ENCODE measurements around the gene NUSAP1. TPM values are rescaled to one million over a fixed set of nuclear protein-coding genes. Genes with fewer than 3 reads are reported as not detected.
A peak's percentile ranks its signal among the peaks of the same experiment; 100 is the strongest.
"Not testable (repeated sequence)": the region's sequence is repeated elsewhere in the genome, so short reads cannot be mapped to it uniquely, and the experiment has no call there.

The NUSAP1 gene, protein sequence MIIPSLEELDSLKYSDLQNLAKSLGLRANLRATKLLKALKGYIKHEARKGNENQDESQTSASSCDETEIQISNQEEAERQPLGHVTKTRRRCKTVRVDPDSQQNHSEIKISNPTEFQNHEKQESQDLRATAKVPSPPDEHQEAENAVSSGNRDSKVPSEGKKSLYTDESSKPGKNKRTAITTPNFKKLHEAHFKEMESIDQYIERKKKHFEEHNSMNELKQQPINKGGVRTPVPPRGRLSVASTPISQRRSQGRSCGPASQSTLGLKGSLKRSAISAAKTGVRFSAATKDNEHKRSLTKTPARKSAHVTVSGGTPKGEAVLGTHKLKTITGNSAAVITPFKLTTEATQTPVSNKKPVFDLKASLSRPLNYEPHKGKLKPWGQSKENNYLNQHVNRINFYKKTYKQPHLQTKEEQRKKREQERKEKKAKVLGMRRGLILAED
- 83.0 and 87.5 TPM in 2 replicates for total RNA-seq (2014; rRNA removed; shearing (Covaris generic))
- polyA plus RNA-seq (2015; cell fraction: cytosol; rRNA removed), result 54.3 and 62.8 TPM in 2 replicates
- 151 and 191 TPM in 2 replicates for polyA plus RNA-seq (2015; cell fraction: nucleus; rRNA removed)

DNA sequence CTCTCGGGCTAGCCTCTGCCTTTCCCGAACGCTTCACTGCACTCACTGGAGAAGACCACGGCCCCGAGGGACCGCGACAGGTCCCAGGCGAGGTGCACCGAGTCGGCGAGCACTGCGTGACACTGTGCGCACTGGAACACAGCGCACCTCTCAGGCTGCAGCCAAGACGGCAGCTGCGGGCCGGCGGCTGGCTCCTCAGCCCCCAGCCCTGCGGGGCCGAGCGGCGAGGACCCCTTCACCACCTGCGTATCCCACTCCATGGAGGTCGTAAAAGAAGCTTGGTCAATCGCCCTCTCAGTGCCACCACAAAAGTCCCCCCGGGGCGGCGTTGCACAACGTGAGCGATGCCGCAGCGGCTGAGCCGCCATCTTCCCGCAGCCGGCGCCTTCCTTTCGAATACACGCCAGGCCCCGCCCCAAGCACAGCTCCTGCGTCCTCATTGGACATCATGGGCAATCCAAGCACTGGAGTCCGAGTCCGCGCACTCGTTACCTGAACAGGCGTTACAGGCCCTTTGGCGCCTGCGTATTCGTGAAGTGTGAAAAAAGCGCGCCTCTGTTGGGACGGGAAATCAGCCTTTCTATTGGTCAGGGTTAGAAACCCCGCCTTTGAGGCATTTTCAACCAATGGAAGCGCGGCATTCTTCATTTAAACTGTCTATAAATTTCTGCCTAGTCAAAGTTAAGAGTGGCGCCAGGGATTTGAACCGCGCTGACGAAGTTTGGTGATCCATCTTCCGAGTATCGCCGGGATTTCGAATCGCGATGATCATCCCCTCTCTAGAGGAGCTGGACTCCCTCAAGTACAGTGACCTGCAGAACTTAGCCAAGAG lies at the start of gene NUSAP1, which contains the start of gene OIP5:
Gene NUSAP1 (plus strand): TSS at position 688 of the 832 bp plus-strand sequence. CDS start 77 bp downstream, at position 765.
Gene OIP5 (minus strand): TSS at position 398 of the 832 bp plus-strand sequence. CDS start 30 bp downstream, at position 368.
- DNase-seq (ENCODE audit: low read depth, low spot score), result peak; percentile 100
- in situ Hi-C loops (cut with HindIII; ENCODE audit: low pct_unique_long_range_greater_than_20kb, low sequenced_read_pairs), result no loop called here

DNA sequence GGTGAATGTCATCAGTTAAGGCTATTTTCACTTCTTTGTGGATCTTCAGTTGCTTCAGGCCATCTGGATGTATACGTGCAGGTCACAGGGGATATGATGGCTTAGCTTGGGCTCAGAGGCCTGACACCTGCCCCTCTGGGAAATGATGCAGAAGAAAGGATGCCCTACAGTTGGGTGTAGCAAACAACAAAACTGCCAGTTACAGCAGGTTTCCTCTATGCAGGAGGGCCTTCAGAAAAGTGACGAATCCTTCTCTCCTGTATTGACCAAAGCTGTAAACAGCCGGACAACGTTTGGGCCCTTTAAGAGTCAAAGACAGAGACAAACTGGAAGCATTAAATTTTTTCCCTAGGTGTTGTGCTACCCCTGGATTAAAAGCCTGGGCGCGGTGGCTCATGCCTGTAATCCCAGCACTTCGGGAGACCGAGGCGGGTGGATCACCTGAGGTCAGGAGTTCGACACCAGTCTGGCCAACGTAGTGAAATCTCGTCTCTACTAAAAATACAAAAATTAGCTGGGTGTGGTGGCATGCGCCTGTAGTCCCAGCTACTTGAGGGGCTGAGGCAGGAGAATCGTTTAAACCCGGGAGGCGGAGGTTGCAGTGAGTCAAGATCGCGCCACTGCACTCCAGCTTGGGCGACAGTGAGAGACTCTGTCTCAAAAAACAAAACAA lies 49.6 kb upstream of the NUSAP1 start:
- DNase-seq (ENCODE audit: low read depth, low spot score); in situ Hi-C loops (cut with HindIII; ENCODE audit: low pct_unique_long_range_greater_than_20kb, low sequenced_read_pairs): not testable (repeated sequence)

DNA sequence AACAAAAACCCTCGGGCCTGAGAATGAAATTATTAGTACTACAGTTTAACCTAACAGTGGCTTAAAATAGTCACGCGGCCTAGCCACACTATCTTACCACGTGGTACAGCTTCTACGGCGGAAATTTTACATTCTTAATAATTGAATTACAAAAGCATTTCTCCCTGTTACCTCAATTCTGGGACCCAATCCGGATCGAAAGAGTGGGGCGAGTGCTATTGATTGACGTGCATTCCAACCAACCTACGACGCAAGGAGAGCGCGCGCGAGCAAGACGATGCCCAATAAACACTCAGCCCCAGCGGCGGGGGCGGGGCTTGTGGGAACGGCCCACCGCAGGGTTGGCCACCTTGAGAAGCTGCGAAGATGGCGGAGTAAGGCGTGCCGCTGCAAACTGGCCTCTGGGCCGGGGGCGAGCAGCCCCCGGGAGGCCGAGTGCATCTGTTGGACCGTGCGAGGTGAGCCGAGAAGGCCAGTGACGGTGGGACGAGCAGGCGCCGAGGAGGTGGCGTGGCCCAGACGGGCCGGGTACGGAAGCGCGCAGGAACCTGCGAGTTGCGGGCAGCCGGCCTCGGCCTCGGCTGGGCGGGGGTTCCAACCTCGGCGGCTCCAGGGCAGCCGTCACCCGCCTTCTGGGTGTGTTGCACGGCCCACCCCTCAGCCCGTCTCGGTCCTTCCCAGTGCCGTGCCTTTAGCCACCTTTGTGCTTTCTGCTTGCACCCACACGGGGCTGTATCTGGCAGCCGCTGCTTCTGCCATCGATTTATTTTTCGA lies 48.8 kb upstream of the NUSAP1 start:
- peak; percentile 99 for DNase-seq (ENCODE audit: low read depth, low spot score)
- in situ Hi-C loops (cut with HindIII; ENCODE audit: low pct_unique_long_range_greater_than_20kb, low sequenced_read_pairs), result no loop called here

DNA sequence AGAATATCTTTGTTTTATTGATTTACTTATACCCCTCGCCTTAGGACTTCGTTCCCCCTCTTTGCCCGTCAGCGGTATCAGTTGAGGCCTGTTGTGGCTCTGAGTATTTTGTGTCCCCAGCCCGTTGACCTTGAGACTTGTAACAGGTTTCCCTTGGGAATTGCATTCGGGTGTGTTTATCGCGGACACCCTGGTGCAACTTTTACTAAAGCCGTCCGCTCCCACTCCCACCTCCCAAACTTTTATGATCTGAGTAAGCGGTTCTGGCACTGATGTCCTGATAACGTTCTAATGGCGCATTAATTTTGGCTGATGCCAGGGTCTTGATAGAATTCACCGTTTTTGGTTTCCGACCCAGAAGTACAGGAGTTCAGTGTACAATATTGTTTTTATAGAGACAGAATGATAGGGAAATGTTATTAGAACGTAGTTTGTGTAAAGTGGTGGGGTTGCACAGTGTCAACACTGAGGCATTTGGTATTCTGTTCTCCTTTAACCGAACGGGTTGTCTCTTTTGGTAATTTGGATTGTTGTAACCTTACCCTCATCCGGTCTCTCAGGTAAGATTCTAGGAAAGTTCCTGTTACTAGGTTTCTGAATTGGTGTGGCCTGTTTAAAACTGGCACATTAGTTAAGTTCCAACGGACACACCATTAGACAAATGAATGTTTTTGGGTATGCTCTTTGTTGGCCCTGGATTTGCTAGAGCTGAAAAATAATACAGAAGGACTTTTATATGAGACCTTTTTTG lies 48.1 kb upstream of the NUSAP1 start:
- DNase-seq (ENCODE audit: low read depth, low spot score), result peak; percentile 30
- in situ Hi-C loops (cut with HindIII; ENCODE audit: low pct_unique_long_range_greater_than_20kb, low sequenced_read_pairs), result no loop called here

DNA sequence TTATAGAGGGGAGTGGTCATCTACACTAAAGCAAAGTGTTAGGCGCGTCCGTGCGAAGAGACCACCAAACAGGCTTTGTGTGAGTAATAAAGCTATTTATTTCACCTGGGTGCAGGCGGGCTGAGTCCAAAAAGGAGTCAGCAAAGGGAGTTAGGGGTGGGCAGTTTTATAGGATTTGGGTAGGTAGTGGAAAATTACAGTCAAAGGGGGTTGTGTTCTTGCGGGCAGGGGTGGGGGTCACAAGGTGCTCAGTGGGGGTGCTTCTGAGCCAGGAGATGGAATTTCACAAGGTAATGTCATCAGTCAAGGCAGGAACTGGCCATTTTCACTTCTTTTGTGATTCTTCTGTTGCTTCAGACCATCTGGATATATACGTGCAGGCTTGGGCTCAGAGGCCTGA lies 47.4 kb upstream of the NUSAP1 start:
- in situ Hi-C loops (cut with HindIII; ENCODE audit: low pct_unique_long_range_greater_than_20kb, low sequenced_read_pairs), result no loop called here
- no peak for DNase-seq (ENCODE audit: low read depth, low spot score)

DNA sequence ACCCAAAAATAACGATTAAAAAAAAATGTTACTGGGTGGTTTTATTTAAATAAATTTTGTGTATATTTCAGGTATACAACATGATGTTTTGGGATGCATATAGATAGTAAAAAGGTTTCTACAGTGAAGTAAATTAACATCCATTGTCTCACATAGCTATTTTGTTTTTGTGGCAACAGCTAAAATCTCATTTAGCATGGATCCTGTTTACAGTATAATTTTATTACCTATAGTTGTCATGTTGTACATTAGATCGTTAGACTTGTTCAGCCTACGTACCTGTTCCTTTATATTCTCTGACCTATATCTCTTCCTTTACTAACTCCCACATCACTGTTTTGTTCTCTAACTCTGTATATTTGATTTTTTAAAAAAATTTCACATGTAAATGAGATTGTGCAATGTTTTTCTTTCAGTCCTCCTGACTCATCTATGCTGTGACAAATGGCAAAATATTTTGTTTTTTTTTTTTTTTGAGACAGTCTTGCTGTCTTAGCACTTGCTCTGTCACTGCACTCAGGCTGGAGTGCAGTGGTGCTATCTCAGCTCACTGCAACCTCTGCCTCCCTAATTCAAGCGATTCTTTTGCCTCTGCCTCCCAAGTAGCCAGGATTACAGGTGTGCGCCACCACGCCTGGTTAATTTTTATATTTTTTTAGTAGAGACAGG lies 45.9 kb upstream of the NUSAP1 start:
- in situ Hi-C loops (cut with HindIII; ENCODE audit: low pct_unique_long_range_greater_than_20kb, low sequenced_read_pairs), result no loop called here

DNA sequence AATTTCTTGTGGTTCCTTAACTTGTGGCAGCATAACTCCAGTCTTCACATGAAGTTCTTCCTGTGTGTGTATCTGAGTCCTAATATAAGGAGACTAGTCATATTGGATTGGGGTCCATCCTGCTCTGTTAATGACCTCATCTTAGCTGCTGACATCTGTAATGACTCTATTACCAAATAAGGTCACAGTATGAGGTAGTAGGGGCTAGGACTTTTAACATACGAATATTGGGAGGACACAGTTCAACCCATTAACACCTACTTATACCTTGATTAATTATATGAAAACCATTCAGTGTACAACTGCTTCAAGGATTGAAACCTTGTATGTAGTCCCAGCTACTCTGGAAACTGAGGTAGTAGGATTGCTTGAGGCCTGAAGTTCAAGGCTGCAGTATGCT lies 44.2 kb upstream of the NUSAP1 start:
- in situ Hi-C loops (cut with HindIII; ENCODE audit: low pct_unique_long_range_greater_than_20kb, low sequenced_read_pairs), result no loop called here

More for the DNA sequence above, 45.9 kb upstream of the NUSAP1 start:
- DNase-seq (ENCODE audit: low read depth, low spot score), result no peak

DNA sequence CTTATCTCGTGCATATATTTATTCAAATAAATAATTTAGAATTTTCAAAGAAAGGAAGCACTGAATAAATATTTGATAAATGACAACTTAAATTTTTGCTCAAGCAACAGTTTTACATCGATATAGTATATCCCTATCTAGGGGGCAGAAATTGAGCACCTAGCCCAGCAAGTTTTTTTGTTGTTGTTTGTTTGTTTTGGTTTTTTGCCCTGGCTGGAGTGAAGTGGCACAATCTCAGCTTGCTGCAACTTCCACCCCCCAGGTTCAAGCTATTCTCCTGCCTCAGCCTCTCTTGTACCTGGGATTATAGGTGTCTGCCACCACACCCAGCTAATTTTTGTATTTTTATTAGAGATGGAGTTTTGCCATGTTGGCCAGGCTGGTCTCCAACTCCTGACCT lies 42.7 kb upstream of the NUSAP1 start:
- in situ Hi-C loops (cut with HindIII; ENCODE audit: low pct_unique_long_range_greater_than_20kb, low sequenced_read_pairs), result no loop called here
- DNase-seq (ENCODE audit: low read depth, low spot score), result no peak

More for the DNA sequence above, 44.2 kb upstream of the NUSAP1 start:
- no peak for DNase-seq (ENCODE audit: low read depth, low spot score)

DNA sequence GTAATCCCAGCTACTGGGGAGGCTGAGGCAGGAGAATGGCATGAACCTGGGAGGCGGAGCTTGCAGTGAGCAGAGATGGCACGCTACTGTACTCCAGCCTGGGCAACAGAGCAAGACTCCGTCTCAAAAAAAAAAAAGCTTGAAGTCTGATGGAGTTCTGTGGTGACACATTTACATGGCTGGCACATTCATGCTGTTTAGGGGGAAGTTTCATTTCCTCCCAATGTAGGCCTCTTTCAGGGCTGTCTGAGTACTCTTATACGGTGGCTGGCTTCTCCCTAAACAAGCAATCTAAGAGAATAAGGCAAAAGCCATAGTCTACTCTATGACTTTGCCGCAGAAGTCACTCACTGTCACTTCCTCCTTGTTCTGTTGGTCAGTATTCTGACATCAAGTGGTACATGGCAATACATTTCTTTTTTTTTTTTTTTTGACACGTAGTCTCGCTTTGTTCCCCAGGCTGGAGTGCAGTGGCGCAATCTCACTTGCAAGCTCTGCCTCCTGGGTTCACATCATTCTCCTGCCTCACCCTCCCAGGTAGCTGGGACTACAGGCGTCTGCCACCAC lies 41.5 kb upstream of the NUSAP1 start:
- in situ Hi-C loops (cut with HindIII; ENCODE audit: low pct_unique_long_range_greater_than_20kb, low sequenced_read_pairs), result no loop called here
- no peak for DNase-seq (ENCODE audit: low read depth, low spot score)

DNA sequence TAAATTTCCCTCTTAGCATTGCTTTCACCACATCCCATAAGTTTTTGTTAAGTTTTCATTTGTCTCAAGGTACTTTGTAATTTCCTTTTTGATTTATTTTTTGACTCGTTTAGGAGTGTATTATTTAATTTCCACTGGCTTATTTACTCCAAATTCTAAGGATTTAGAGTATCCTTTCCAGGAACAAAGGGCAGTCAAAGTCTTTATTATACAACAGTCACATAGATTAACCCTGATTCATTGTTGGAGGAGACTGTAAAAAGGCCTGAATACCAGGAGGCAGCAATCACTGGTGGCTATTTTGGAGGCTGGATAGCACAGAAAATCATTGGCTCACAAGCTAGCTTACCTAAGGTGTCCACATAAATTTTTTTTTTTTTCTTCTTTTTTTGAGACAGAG lies 40.2 kb upstream of the NUSAP1 start:
- in situ Hi-C loops (cut with HindIII; ENCODE audit: low pct_unique_long_range_greater_than_20kb, low sequenced_read_pairs), result no loop called here
- no peak for DNase-seq (ENCODE audit: low read depth, low spot score)

DNA sequence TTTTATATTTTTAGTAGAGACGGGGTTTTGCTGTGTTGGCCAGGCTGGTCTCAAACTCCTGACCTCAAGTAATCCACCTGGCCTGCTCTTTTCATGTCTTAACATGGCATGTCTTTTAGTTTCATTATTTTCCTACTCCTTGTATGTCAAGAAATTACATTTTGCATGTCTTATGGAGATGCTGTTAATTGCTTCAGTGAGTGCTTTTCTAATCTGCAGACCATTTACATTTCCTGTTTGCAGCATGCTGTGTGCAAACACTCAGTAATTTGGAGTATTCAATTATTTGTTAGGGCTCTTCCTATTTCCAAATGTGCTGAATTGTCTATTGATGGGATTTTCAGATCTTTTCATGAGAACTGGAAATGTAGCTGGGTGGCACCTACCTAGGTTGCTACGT lies 31.5 kb upstream of the NUSAP1 start:
- in situ Hi-C loops (cut with HindIII; ENCODE audit: low pct_unique_long_range_greater_than_20kb, low sequenced_read_pairs); DNase-seq (ENCODE audit: low read depth, low spot score): not testable (repeated sequence)

DNA sequence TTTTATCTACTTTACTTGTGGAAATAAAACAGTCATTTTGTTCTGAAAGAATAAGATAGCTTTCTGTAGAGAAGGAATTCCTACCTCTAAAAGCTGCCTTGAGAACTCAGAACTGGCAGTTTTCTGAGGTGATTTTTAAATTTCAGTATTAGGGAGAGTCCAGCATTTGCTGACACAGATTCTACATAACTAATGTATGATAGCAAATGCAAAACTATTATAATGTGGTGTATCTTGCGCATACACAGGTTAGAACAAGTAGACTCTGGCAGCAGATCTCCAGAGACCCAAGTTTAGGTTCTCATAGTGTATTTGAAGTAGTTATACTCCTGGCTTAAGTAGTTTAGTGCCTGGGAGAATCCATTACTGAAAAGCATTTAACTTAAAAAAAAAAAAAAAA lies 31.1 kb upstream of the NUSAP1 start:
- in situ Hi-C loops (cut with HindIII; ENCODE audit: low pct_unique_long_range_greater_than_20kb, low sequenced_read_pairs), result no loop called here
- DNase-seq (ENCODE audit: low read depth, low spot score), result no peak

DNA sequence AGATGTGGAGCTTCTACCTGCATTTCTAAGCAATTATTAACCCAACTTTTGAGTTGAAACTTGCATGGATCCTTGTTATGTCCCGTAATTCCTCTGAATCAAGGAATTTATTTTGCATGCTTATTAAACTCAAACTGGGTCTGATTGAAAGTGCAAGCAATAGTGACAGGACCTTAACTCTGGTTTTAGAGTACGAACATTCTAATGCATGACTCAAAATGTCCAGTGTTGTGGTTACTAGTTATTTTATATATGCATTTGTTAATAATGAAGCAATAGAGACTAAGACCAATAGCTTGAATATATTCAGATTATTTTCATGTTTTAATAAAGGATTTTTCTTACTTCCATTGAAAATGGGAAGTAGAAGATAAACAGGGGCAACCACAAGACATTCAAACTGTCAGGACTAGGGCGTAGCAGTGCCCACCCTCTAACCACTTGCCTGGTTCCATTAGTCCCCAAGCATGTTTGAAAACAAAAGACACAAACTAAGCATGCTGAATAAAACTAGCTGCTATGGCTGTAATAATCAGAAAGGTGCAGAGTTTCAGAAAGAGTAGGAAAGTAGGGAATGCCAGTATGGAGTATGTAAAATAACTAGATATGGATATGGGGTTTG lies 28.4 kb upstream of the NUSAP1 start:
- in situ Hi-C loops (cut with HindIII; ENCODE audit: low pct_unique_long_range_greater_than_20kb, low sequenced_read_pairs), result no loop called here
- DNase-seq (ENCODE audit: low read depth, low spot score), result no peak

DNA sequence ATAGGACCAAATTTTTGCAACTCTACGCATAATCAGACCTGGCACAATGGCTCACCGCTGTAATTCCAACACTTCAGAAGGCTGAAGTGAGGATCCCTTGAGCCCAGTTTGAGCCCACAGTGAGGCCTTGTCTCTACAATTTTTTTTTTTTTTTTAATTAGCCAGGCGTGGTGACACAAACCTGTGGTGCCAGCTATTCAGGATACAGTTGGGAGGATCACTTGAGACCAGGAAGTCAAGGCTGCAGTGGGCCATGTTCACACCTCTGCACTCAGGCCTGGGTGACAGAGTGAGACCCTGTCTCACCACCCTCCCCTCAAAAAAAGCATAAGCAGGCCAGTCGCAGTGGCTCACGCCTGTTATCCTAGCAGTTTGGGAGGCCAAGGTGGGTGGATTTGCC lies 25.0 kb upstream of the NUSAP1 start:
- in situ Hi-C loops (cut with HindIII; ENCODE audit: low pct_unique_long_range_greater_than_20kb, low sequenced_read_pairs), result no loop called here
- DNase-seq (ENCODE audit: low read depth, low spot score), result no peak

DNA sequence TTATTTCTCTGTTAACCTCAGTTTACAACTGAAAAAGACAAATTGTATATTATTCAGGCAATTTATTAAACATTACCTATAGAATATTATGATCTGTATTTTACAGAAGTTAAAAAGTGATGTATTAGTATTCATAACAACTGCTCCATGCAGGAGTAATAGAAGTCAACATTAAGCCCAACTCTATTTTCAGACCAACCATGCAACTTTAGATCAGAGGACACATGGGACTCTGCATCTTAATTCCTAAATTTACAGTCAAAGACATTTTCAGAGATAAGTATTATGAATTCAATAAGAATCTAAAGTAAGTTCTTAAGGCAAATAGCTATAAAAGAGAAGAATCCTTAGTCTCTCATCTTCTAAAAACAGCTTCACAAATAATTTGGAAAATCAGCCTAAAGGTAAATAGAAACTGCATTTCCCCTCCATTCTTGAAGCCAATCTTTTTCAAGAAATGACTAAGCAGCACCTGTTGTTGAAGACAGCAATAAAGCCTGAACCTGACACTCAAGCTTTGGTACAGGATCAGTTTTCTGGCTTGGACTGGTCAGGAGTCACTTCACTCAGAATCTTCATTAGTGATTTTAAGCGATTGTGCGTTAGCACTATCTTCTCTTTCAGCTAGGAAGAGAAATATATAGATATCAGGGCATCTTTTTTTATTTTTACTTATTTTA lies 23.3 kb upstream of the NUSAP1 start:
- in situ Hi-C loops (cut with HindIII; ENCODE audit: low pct_unique_long_range_greater_than_20kb, low sequenced_read_pairs), result no loop called here
- no peak for DNase-seq (ENCODE audit: low read depth, low spot score)
